ENCODE data around the gene RMI1.

DNA sequence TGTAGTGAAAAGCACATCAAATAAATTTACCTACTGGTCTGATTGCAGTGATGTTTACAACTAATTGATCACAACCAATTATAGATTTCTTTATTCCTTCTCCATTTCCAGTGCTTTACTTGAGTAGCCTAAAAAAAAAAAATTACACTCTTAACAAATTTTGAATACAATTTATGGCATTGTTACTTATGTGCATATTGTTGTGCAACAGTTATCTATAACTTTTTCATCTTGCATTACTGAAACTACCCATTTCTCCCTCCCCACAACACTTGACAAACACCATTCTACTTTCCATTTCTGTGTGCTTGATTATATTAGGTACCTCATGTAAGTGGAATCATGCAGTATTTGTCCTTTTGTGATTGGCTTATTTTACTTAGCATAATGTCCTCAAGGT, 12.3 kb downstream of the RMI1 start:
- TF ChIP-seq GATA2 (IDR thresholded peaks at IDR 0.05; ENCODE audit: low read depth, low read length) (no peak), GATA3 (IDR thresholded peaks at IDR 0.05; ENCODE audit: low read depth, low read length) (no peak)
